ENCODE data around the gene SUGP1. TPM values are rescaled to one million over a fixed set of nuclear protein-coding genes. Genes with fewer than 3 reads are reported as not detected.

Gene SUGP1
- total RNA-seq, 4 donors from 2014 or later = 22.8 to 31.2 (median 24.8) TPM

GRCh38 chr19:19334063-19334988 lies 14.0 kb upstream of the SUGP1 start:
- DNase-seq (ENCODE audit: low spot score) (no peak), ATAC-seq (ENCODE audit: low FRiP score) (no peak)
- TF ChIP-seq, protein P1, sequence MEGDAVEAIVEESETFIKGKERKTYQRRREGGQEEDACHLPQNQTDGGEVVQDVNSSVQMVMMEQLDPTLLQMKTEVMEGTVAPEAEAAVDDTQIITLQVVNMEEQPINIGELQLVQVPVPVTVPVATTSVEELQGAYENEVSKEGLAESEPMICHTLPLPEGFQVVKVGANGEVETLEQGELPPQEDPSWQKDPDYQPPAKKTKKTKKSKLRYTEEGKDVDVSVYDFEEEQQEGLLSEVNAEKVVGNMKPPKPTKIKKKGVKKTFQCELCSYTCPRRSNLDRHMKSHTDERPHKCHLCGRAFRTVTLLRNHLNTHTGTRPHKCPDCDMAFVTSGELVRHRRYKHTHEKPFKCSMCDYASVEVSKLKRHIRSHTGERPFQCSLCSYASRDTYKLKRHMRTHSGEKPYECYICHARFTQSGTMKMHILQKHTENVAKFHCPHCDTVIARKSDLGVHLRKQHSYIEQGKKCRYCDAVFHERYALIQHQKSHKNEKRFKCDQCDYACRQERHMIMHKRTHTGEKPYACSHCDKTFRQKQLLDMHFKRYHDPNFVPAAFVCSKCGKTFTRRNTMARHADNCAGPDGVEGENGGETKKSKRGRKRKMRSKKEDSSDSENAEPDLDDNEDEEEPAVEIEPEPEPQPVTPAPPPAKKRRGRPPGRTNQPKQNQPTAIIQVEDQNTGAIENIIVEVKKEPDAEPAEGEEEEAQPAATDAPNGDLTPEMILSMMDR (IDR thresholded peaks at IDR 0.05) = no peak

- ATAC-seq (ENCODE audit: low FRiP score) (no peak), DNase-seq (ENCODE audit: low spot score) (no peak)
- TF ChIP-seq, protein P1 (IDR thresholded peaks at IDR 0.05) = no peak
These were observed 8.8 kb upstream of the SUGP1 start for GRCh38 chr19:19329126-19329525.

GRCh38 chr19:19327672-19328071 lies 7.4 kb upstream of the SUGP1 start:
- DNase-seq (ENCODE audit: low spot score) (no peak), ATAC-seq (ENCODE audit: low FRiP score) (no peak)
- TF ChIP-seq, protein P1 (IDR thresholded peaks at IDR 0.05) = no peak

GRCh38 chr19:19324059-19324770 lies 3.9 kb upstream of the SUGP1 start:
- TF ChIP-seq, protein P1 (IDR thresholded peaks at IDR 0.05) = no peak
- DNase-seq (ENCODE audit: low spot score) (no peak), ATAC-seq (ENCODE audit: low FRiP score) (no peak)

GRCh38 chr19:19321141-19321577 lies 850 bp upstream of the SUGP1 start:
- ATAC-seq (ENCODE audit: low FRiP score) = no peak
- TF ChIP-seq, protein P1 (IDR thresholded peaks at IDR 0.05) = no peak
- no peak for DNase-seq (ENCODE audit: low spot score)

- ATAC-seq (ENCODE audit: low FRiP score) = peak; percentile 35
- TF ChIP-seq, protein P1 (IDR thresholded peaks at IDR 0.05) = no peak
- DNase-seq (ENCODE audit: low spot score) = no peak
These were observed 463 bp downstream of the SUGP1 start for GRCh38 chr19:19319732-19320360.
